GM12878 (cell line): Measurements from ENCODE around the gene SLC23A2. TPM values are rescaled to one million over a fixed set of nuclear protein-coding genes. Genes with fewer than 3 reads are reported as not detected.

Source experiments
- ATAC-seq: fragments of 200-7000 bp; cut with Tn5 transposase; 3 replicates; pipeline ENCODE4 v1.9.1; 2020; ENCODE audit warnings: mild to moderate bottlenecking, moderate library complexity
- BruUV-seq: library from RNA; stranded (reverse); fragments of 400-500 nt; replicated peaks from 2 replicates; lab custom pipeline; 2021; lab: Mats Ljungman, UMichigan
- CTCF ChIA-PET: fragments of 300-600 bp; sonication (Branson Sonifier 250); formaldehyde crosslinking; extraction: SDS; loops from one replicate; lab custom pipeline; 2021; ENCODE audit warnings: inconsistent platforms; lab: Yijun Ruan, JAX
- POLR2A ChIA-PET: fragments of 350-600 bp; formaldehyde crosslinking; extraction: SDS; loops from one replicate; lab custom pipeline; 2021; ENCODE audit warnings: inconsistent platforms; lab: Charles Lee
- RAD21 ChIA-PET: fragments of 300-600 bp; sonication (Branson Sonifier 250); formaldehyde crosslinking; loops from one replicate; lab custom pipeline; 2023; ENCODE audit warnings: antibody characterized with exemption; ENCODE audit not compliant: unreplicated experiment; lab: Charles Lee
- SMC1A ChIA-PET: fragments of 300-600 bp; sonication (Branson Sonifier 250); formaldehyde crosslinking; loops from one replicate; lab custom pipeline; 2023; ENCODE audit not compliant: unreplicated experiment, uncharacterized antibody; lab: Charles Lee
- DNase-seq: peaks from one replicate; pipeline ENCODE4 v3.0.0-alpha.2; 2011; ENCODE audit warnings: low read depth, low spot score
- FAIRE-seq: peaks from 3 replicates; lab custom pipeline; 2011; peaks lifted over from hg19 to GRCh38; lab: Jason Lieb, UNC
- H2AFZ ChIP-seq: 2 replicates; pipeline ENCODE4 v1.6.0; 2011; ENCODE audit warnings: low read depth, low read length, control low read depth; ENCODE audit not compliant: control insufficient read depth
- H3K27ac ChIP-seq: 2 replicates; pipeline ENCODE4 v1.5.1; 2011; ENCODE audit warnings: control low read depth; ENCODE audit not compliant: control insufficient read depth, insufficient read depth
- H3K27me3 ChIP-seq, 2 experiments: replicated peaks in 1 of 2; 2 replicates each; pipeline versions ENCODE4 v1.6.0 to v1.6.1; 2011; ENCODE audit warnings: low read length in 1 of 2; ENCODE audit not compliant: control insufficient read depth in 2 of 2, insufficient read depth in 2 of 2
- H3K36me3 ChIP-seq, 2 experiments: 2 replicates each; pipeline ENCODE4 v1.5.1; 2011; ENCODE audit warnings: low read length in 1 of 2; ENCODE audit not compliant: control insufficient read depth in 2 of 2, insufficient read depth in 2 of 2
- H3K4me1 ChIP-seq: 2 replicates; pipeline ENCODE4 v1.6.1; 2011; ENCODE audit warnings: mild to moderate bottlenecking, low read length, moderate library complexity, mixed read lengths; ENCODE audit not compliant: control insufficient read depth, insufficient read depth
- H3K4me2 ChIP-seq: 2 replicates; pipeline ENCODE4 v1.6.0; 2011; ENCODE audit warnings: control low read depth; ENCODE audit not compliant: control insufficient read depth, insufficient read depth
- H3K4me3 ChIP-seq: fragments of 200-600 bp; sonication (generic); 2 replicates; pipeline ENCODE4 v1.5.1; 2016
- H3K79me2 ChIP-seq: 2 replicates; pipeline ENCODE4 v1.6.0; 2011; ENCODE audit warnings: low read length; ENCODE audit not compliant: control insufficient read depth, insufficient read depth
- H3K9ac ChIP-seq: 2 replicates; pipeline ENCODE4 v1.8.0; 2011; ENCODE audit warnings: low read length, control low read depth, mixed read lengths; ENCODE audit not compliant: control insufficient read depth, insufficient read depth
- H3K9me3 ChIP-seq: replicated peaks from 3 replicates; pipeline ENCODE4 v1.5.1; 2011; ENCODE audit warnings: mild to moderate bottlenecking, low read length; ENCODE audit not compliant: control insufficient read depth, insufficient read depth
- H4K20me1 ChIP-seq: 2 replicates; pipeline ENCODE4 v1.6.0; 2011; ENCODE audit not compliant: control insufficient read depth, insufficient read depth
- ATF2 ChIP-seq: IDR thresholded peaks from 2 replicates; pipeline ENCODE4 v1.6.1; 2012; ENCODE audit warnings: low read length, inconsistent platforms
- BCL11A ChIP-seq: IDR thresholded peaks from 2 replicates; pipeline ENCODE4 v1.6.1; 2011; ENCODE audit warnings: low read depth, low read length
- CBX3 ChIP-seq: fragments of 200-600 bp; sonication (generic); IDR thresholded peaks from 2 replicates; pipeline ENCODE4 v1.6.1; 2016; ENCODE audit warnings: low read depth, borderline replicate concordance
- CHD1 ChIP-seq: IDR thresholded peaks from 2 replicates; pipeline ENCODE4 v1.6.1; 2012; ENCODE audit warnings: low read depth, low read length, improper control_type of control experiment
- IKZF1 ChIP-seq: fragments of 450-650 bp; conservative IDR thresholded peaks from 2 replicates; pipeline ENCODE4 v1.6.1; 2017; ENCODE audit warnings: antibody characterized with exemption, mild to moderate bottlenecking
- NFIC ChIP-seq: IDR thresholded peaks from 2 replicates; pipeline ENCODE4 v1.6.1; 2012; ENCODE audit warnings: low read depth, mild to moderate bottlenecking, inconsistent platforms, low read length, moderate library complexity
- NFYB ChIP-seq: IDR thresholded peaks from 2 replicates; pipeline ENCODE4 v1.6.1; 2011; ENCODE audit warnings: low read depth, mild to moderate bottlenecking, low read length, improper control_type of control experiment, moderate library complexity; ENCODE audit not compliant: insufficient read depth
- NR2F1 ChIP-seq: fragments of 450-650 bp; conservative IDR thresholded peaks from 2 replicates; pipeline ENCODE4 v1.6.1; 2017; ENCODE audit warnings: mild to moderate bottlenecking
- PML ChIP-seq: IDR thresholded peaks from 2 replicates; pipeline ENCODE4 v1.6.1; 2012; ENCODE audit warnings: low read length, inconsistent platforms
- RB1 ChIP-seq: fragments of 450-650 bp; formaldehyde crosslinking; IDR thresholded peaks from 2 replicates; pipeline ENCODE4 v1.6.1; 2017; ENCODE audit warnings: mild to moderate bottlenecking, borderline replicate concordance
- RBBP5 ChIP-seq: fragments of 200-600 bp; sonication (generic); conservative IDR thresholded peaks from 2 replicates; pipeline ENCODE4 v1.6.1; 2016
- RFX5 ChIP-seq: IDR thresholded peaks from 2 replicates; pipeline ENCODE4 v1.6.1; 2011; ENCODE audit warnings: low read depth, low read length, improper control_type of control experiment
- SMARCA5 ChIP-seq: fragments of 450-650 bp; IDR thresholded peaks from 2 replicates; pipeline ENCODE4 v1.6.1; 2017; ENCODE audit warnings: mild to moderate bottlenecking
- SMC3 ChIP-seq: IDR thresholded peaks from 2 replicates; pipeline ENCODE4 v1.6.1; 2011; ENCODE audit warnings: low read length, improper control_type of control experiment, borderline replicate concordance
- SPI1 ChIP-seq: IDR thresholded peaks from 2 replicates; pipeline ENCODE4 v1.6.1; 2011; ENCODE audit warnings: low read depth, mild to moderate bottlenecking, low read length, moderate library complexity, borderline replicate concordance; ENCODE audit not compliant: insufficient read depth
- YY1 ChIP-seq: IDR thresholded peaks from 2 replicates; pipeline ENCODE4 v1.6.1; 2011; ENCODE audit warnings: low read depth, mild to moderate bottlenecking, low read length
- ZBTB40 ChIP-seq: fragments of 450-650 bp; IDR thresholded peaks from 2 replicates; pipeline ENCODE4 v1.6.1; 2016; ENCODE audit warnings: mild to moderate bottlenecking, moderate library complexity, borderline replicate concordance
- ZNF217 ChIP-seq: fragments of 450-650 bp; IDR thresholded peaks from 2 replicates; pipeline ENCODE4 v1.6.1; 2017; ENCODE audit warnings: antibody characterized with exemption, mild to moderate bottlenecking
- ZNF622 ChIP-seq: fragments of 450-650 bp; IDR thresholded peaks from 2 replicates; pipeline ENCODE4 v1.6.1; 2017; ENCODE audit warnings: mild to moderate bottlenecking, inconsistent platforms
- ZZZ3 ChIP-seq: IDR thresholded peaks from 2 replicates; pipeline ENCODE4 v1.6.1; 2011; ENCODE audit warnings: low read depth; ENCODE audit not compliant: control insufficient read depth, insufficient read length
- WGBS: methylation state at CpG from one replicate; pipeline ENCODE4 v1.1.6; 2016; ENCODE audit warnings: low lambda C conversion rate; ENCODE audit not compliant: insufficient replicate concordance, insufficient coverage; ENCODE audit errors: missing lambda C conversion rate; 5-methylcytosine and 5-hydroxymethylcytosine counted together
- in situ Hi-C: fragments of 300-500 bp; cut with MboI; formaldehyde crosslinking; loops from 9 replicates; pipeline ENCODE4 v1.14.3; 2018; ENCODE audit warnings: mixed read lengths
- intact Hi-C: fragments of 100-400 bp; cut with micrococcal nuclease; formaldehyde crosslinking; loops from one replicate; pipeline ENCODE4 v1.14.2; 2022; ENCODE audit not compliant: unreplicated experiment
- polyA plus RNA-seq, 11 experiments: library from polyadenylated mRNA; depleted of rRNA in 4 of 11; unstranded in 6 of 11; stranded (reverse) in 5 of 11; fragments of >200 nt; fragmentation: Nextera tagmentation in 4 of 11; fragmentation: Illumina TruSeq in 1 of 11; extraction: Ambion mirVana in 4 of 11; extraction: Trizol in 1 of 11; gene quantifications; 1 replicate in 1 of 11; 2 replicates in 10 of 11; pipeline versions ENCODE4 v1.2.1 to v1.2.3, GENCODE V29; 2011 to 2016; ENCODE audit warnings: inconsistent platforms in 2 of 11, missing spikeins in 2 of 11, low read depth in 1 of 11
- total RNA-seq, 4 experiments: library from RNA; depleted of rRNA in 3 of 4; stranded (reverse); fragments of >200 nt in 3 of 4; fragmentation: Illumina TruSeq in 1 of 4; extraction: Trizol in 1 of 4; gene quantifications; 2 replicates each; pipeline versions ENCODE4 v1.2.1 to v1.2.3, GENCODE V29; 2013 to 2021

The SLC23A2 gene
- total and polyA plus RNA-seq, 10 of the 15 experiments (the other 5 are each of a cell fraction or from before 2014, with no cell fraction given), result 4.4 to 56.1 (median 35.5) TPM

GRCh38 chr20:4902788-4903187 is 98.5 kb downstream of the SLC23A2 start:
- Histone ChIP-seq H3K27me3 (no peaks in the 10 kb centered on the region), H3K4me3 (no peak overlapping the region), H3K36me3 (peaks cover 0 to 32% of the 10 kb centered on the region in 2 experiments; a peak in 2 of 4 replicates), H2AFZ (no peak overlapping the region), H3K27ac (no peak overlapping the region), H3K4me1 (no peaks in the 10 kb centered on the region), H3K9me3 (no peaks in the 10 kb centered on the region; the same call in 2 of the 3 replicates), H3K79me2 (no peaks in the 10 kb centered on the region), H3K4me2 (no peak overlapping the region), H3K9ac (no peak overlapping the region), H4K20me1 (no peaks in the 10 kb centered on the region)
- CTCF ChIA-PET, result no interaction called here
- POLR2A ChIA-PET, result interaction anchor here (0.6 to 1.3 kb wide), 2 partner anchors 15 to 1604 kb away, joined by 3 read pairs; no protein-coding TSS in a partner anchor
- DNase-seq (no peak), ATAC-seq (no peak), FAIRE-seq (no peak)
- BruUV-seq, result no TSS peak
- in situ Hi-C loops (no loop called here), intact Hi-C loops (no loop called here)
- TF ChIP-seq BCL11A, result no peak
- TF ChIP-seq SPI1, result no peak
- TF ChIP-seq ZZZ3, result no peak
- no peak for TF ChIP-seq NFIC
- TF ChIP-seq RBBP5, result no peak
- TF ChIP-seq SMC3, result no peak
- TF ChIP-seq PML, result no peak
- no peak for TF ChIP-seq RFX5
- no peak for TF ChIP-seq RB1
- no peak for TF ChIP-seq ZBTB40
- no peak for TF ChIP-seq NR2F1
- no peak for TF ChIP-seq YY1
- no peak for TF ChIP-seq CHD1
- no peak for TF ChIP-seq ZNF217
- TF ChIP-seq ZNF622, result no peak
- TF ChIP-seq NFYB, result no peak
- no peak for TF ChIP-seq SMARCA5
- TF ChIP-seq CBX3, result no peak
- TF ChIP-seq IKZF1, result no peak
- TF ChIP-seq ATF2, result no peak
- 95% methylated on average over 4 of the region's 4 CpGs for WGBS
- SMC1A ChIA-PET, result interaction anchor here (1.8 kb wide), 1 partner anchor 12 kb away, joined by 5 read pairs; no protein-coding TSS in a partner anchor
- RAD21 ChIA-PET, result no interaction called here
